Activated T-helper 17 cell treated with anti-CD3 and anti-CD28 coated beads, Interleukin-2, amount 50 U/mL, for 72 hours (primary cell): ENCODE data around the gene TMEM252. TPM values are rescaled to one million over a fixed set of nuclear protein-coding genes. Genes with fewer than 3 reads are reported as not detected.

ENCODE experiments used
- ATAC-seq: fragments of 150-1000 bp; cut with Tn5 transposase; replicated peaks from 2 replicates; pipeline ENCODE4 v1.10.0; 2021; ENCODE audit warnings: mild to moderate bottlenecking, moderate library complexity
- H3K27ac Mint-ChIP-seq: one replicate; pipeline ENCODE4 v1.8.0; 2022; ENCODE audit warnings: mixed read lengths
- H3K27me3 Mint-ChIP-seq: one replicate; pipeline ENCODE4 v1.8.0; 2022; ENCODE audit warnings: mixed read lengths
- H3K36me3 Mint-ChIP-seq: one replicate; pipeline ENCODE4 v1.8.0; 2022; ENCODE audit warnings: low read depth, mild to moderate bottlenecking, mixed read lengths
- H3K4me1 Mint-ChIP-seq: one replicate; pipeline ENCODE4 v1.8.0; 2022; ENCODE audit warnings: mixed read lengths
- H3K4me3 Mint-ChIP-seq: one replicate; pipeline ENCODE4 v1.8.0; 2022; ENCODE audit warnings: mild to moderate bottlenecking, mixed read lengths
- H3K9me3 Mint-ChIP-seq: one replicate; pipeline ENCODE4 v1.8.0; 2022; ENCODE audit warnings: mixed read lengths
- total RNA-seq, 2 donors: library from RNA; stranded (reverse); gene quantifications; one replicate each; pipeline ENCODE4 v1.2.3, GENCODE V29; 2022

The TMEM252 gene
- total RNA-seq, 2 donors from 2014 or later: not detected

- Mint-ChIP-seq H3K4me1 (no peaks in the 10 kb centered on the region), H3K9me3 (no peaks in the 10 kb centered on the region), H3K36me3 (no peaks in the 10 kb centered on the region), H3K27me3 (peaks cover 4% of the 10 kb centered on the region), H3K27ac (no peak overlapping the region), H3K4me3 (no peak overlapping the region)
- ATAC-seq: no peak
These were observed 43.1 kb downstream of the TMEM252 start for GRCh38 chr9:68497629-68498028.

GRCh38 chr9:68496356-68496755, 44.3 kb downstream of the TMEM252 start:
- ATAC-seq: no peak
- no peaks in the 10 kb centered on the region for H3K9me3 Mint-ChIP-seq
- no peak overlapping the region for H3K27ac Mint-ChIP-seq
- H3K36me3 Mint-ChIP-seq: no peaks in the 10 kb centered on the region
- H3K27me3 Mint-ChIP-seq: peaks cover 13% of the 10 kb centered on the region
- H3K4me3 Mint-ChIP-seq: no peak overlapping the region
- no peaks in the 10 kb centered on the region for H3K4me1 Mint-ChIP-seq

GRCh38 chr9:68495247-68495646, 45.4 kb downstream of the TMEM252 start:
- Mint-ChIP-seq H3K27me3 (peaks cover 13% of the 10 kb centered on the region), H3K4me1 (no peaks in the 10 kb centered on the region), H3K9me3 (no peaks in the 10 kb centered on the region), H3K27ac (no peak overlapping the region), H3K4me3 (no peak overlapping the region), H3K36me3 (no peaks in the 10 kb centered on the region)
- no peak for ATAC-seq

GRCh38 chr9:68493958-68494577, 46.6 kb downstream of the TMEM252 start:
- no peaks in the 10 kb centered on the region for H3K36me3 Mint-ChIP-seq
- no peak for ATAC-seq
- H3K9me3 Mint-ChIP-seq: no peaks in the 10 kb centered on the region
- no peaks in the 10 kb centered on the region for H3K4me1 Mint-ChIP-seq
- H3K4me3 Mint-ChIP-seq: no peak overlapping the region
- H3K27me3 Mint-ChIP-seq: peaks cover 13% of the 10 kb centered on the region
- H3K27ac Mint-ChIP-seq: no peak overlapping the region

GRCh38 chr9:68493541-68493940, 47.1 kb downstream of the TMEM252 start:
- Mint-ChIP-seq H3K27me3 (peaks cover 18% of the 10 kb centered on the region), H3K9me3 (no peaks in the 10 kb centered on the region), H3K4me3 (no peak overlapping the region), H3K27ac (no peak overlapping the region), H3K4me1 (no peaks in the 10 kb centered on the region), H3K36me3 (no peaks in the 10 kb centered on the region)
- ATAC-seq: no peak

- Mint-ChIP-seq H3K4me1 (no peaks in the 10 kb centered on the region), H3K27me3 (peaks cover 20% of the 10 kb centered on the region), H3K27ac (no peak overlapping the region), H3K4me3 (no peak overlapping the region), H3K9me3 (no peaks in the 10 kb centered on the region), H3K36me3 (no peaks in the 10 kb centered on the region)
- no peak for ATAC-seq
These were observed 47.9 kb downstream of the TMEM252 start for GRCh38 chr9:68492806-68493205.

GRCh38 chr9:68489646-68490045, 51.0 kb downstream of the TMEM252 start:
- no peaks in the 10 kb centered on the region for H3K36me3 Mint-ChIP-seq
- ATAC-seq: no peak
- H3K27ac Mint-ChIP-seq: no peak overlapping the region
- H3K4me1 Mint-ChIP-seq: no peaks in the 10 kb centered on the region
- no peak overlapping the region for H3K4me3 Mint-ChIP-seq
- peaks cover 27% of the 10 kb centered on the region for H3K27me3 Mint-ChIP-seq
- peaks cover 7% of the 10 kb centered on the region for H3K9me3 Mint-ChIP-seq

- Mint-ChIP-seq H3K27ac (no peak overlapping the region), H3K4me3 (no peak overlapping the region), H3K27me3 (peaks cover 34% of the 10 kb centered on the region), H3K9me3 (peaks cover 7% of the 10 kb centered on the region), H3K4me1 (no peaks in the 10 kb centered on the region), H3K36me3 (no peaks in the 10 kb centered on the region)
- ATAC-seq: no peak
These were observed 52.6 kb downstream of the TMEM252 start for GRCh38 chr9:68488126-68488525.

Other genes with a start within 250 kb of the TMEM252 start
- gene FOXD4L3, start 238.0 kb downstream of the TMEM252 start, total RNA-seq: under 1 TPM in 1 of 2 donors, not detected in 1; 0.16 TPM
- not detected for gene PGM5, start 184.3 kb downstream of the TMEM252 start, total RNA-seq
- gene PIP5K1B, start 164.4 kb upstream of the TMEM252 start, total RNA-seq: under 1 TPM; 0.17 to 0.37 TPM